GM19238 (cell line): ENCODE data around the gene PDE1C.

Source experiments
- DNase-seq: peaks from one replicate; pipeline ENCODE4 v3.0.0; 2011; ENCODE audit warnings: low spot score; ENCODE audit not compliant: insufficient read length

PDE1C gene

DNA sequence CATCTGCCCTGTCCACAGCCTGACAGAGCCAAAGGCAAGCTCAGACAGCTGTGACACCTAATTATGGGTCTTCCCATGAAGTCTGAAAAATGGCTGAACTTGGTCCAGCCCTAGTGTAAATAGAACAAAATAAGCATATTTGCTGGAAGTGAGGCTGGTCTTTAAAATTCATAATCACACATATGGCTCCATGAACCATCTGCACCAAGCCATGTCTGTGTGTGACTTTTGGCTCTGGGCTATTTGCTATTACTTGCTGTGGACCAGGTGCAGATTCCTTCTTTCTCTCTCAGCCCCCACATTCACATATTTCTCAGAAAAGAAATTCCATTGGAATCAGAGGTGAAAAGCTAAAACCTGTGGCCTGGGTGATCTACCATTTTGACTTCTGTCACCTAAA lies 175.9 kb downstream of the PDE1C start:
- DNase-seq = no peak

DNA sequence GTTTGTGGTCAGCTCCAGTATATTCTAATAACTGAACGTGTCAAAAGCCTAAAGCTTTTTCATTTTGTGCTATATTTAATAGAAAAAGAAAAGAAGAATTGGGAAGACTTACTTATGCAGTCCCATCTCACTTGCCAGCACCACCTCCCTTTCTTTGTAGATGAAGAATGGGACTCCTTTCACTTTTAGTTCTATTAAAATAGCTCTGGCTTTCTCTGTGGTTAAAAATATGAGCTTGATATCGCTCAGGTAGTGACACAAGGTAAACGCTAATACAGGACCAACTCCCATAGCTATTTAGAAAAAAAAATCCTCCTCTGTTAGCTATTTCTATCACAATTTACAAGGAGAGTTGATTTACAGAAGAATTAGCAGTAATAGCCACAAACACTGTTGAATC lies 176.8 kb downstream of the PDE1C start:
- no peak for DNase-seq

DNA sequence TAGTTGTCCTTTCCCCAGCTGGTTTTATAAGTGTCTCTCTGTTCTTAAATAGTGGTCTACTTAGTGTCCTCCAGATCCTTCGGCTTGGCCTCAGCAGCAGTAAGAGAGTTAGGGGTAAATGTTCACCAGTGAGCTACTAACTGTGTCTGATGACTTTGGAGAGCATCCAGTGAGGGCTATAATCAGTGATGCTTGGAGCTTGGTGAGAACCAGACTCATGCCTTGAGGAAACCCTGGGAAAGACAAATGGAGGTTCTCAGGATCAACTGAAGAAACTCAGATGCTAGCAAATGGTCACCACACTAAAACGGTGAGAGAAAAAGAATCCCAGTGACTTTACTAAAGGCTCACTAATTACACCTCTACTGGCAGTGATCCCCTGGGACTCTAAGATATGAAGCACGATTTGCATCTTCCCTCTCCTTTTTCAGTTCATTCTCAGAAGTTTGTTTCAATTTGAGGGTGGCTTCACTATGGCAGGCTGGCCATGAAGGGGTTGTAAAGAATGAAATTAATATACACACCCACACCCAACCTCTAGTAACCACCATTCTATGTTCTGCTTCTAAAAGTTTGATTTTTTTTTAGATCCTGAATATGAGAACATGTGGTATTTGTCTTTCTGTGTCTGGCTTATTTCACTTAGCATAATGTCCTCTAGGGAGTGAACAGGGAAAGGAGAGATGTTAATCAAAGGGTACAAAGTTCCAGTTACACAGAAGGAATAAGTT lies 177.9 kb downstream of the PDE1C start:
- DNase-seq = peak; percentile 4

DNA sequence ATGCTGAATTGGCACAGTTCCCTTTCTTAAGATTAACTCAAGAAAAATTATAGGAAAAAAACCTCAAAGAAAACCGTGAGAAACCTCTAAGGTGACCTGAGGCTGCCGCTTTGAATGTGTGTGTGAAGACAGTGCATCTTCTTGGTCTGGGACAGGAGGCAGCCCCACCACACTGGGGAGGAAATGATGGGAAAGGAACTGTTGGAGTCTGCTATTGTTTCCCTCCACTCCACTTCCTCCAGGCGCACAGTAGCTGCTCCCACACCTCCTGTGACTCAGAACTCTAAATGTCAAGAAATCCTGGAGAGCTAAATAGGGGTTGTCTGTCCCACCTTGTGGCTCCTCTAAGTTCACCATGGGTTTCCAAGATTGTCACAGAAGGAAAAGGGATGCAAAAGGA lies 179.4 kb downstream of the PDE1C start:
- no peak for DNase-seq

DNA sequence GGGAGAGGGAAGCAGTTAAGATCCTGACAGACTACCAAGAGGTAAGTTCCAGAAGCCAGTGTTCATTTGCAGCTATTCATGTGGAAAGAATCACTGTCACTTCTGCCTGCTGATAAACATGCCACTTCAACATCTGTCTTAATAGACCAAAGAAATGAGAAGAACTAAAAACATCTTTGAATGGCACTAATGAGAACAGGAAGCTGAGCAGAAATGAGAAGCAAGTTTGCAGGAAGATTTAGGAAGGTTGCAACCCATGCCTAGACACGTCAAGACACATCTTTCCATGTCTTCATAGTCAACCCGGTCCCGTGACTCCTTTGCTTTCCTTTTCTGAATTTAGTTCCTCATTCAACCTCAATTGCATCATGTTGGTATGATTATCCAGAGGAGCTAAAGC lies 180.0 kb downstream of the PDE1C start:
- DNase-seq = no peak

DNA sequence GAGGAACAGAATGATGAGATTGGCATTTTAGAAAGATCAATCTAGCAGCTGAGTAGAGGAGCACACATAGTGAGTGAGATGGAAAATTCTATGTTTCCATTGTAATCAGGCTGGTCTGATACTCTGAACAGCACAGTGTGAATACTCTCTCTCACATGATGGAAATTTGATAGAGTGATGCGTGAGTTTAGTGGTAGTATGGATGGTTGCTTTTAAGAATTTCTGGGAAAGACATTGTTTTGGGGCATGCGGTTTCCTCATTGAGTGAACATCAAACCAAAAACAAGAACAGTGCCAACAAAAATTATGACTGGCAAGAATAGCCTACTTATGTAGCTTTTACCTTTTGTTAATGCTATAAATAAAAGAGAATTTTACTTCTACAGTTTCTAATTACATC lies 183.2 kb downstream of the PDE1C start:
- DNase-seq = no peak

DNA sequence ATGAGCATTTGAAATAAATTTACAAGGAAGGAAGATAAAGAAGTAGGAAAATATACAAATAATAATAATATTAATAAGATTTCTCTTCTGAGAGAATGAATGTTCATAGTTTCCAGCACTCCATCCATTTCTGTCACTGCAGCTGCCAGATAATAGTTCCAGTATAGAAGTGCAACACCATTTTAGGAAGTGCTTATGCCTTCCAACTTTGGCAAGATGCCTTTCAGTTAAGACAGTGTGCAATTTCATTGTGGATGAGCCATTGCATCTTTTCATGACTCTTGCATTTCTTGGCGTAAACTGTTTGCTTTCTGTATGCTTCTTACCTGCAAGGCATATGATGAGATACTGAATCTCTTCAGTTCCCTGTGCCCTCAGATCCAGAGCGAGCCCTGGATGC lies 185.0 kb downstream of the PDE1C start:
- no peak for DNase-seq

DNA sequence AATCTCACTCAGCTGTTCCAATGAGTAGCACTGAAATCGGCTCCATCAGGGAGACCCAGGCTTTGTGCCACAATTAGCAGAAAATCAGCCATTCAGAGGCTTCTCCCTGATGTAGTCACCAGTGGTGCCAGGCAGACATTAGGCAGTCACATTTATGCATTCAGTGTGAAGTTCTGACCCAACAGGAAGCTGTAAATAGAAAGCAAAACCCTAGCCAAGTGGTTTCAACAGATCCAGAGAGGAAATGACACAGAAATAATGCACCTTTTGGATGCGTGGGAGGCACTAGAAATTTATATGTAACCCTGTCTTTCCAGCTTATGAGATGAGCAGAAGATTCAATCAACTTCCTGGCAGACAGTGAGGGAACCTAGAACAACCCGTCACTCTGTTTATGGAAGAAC lies 186.4 kb downstream of the PDE1C start:
- DNase-seq = no peak

DNA sequence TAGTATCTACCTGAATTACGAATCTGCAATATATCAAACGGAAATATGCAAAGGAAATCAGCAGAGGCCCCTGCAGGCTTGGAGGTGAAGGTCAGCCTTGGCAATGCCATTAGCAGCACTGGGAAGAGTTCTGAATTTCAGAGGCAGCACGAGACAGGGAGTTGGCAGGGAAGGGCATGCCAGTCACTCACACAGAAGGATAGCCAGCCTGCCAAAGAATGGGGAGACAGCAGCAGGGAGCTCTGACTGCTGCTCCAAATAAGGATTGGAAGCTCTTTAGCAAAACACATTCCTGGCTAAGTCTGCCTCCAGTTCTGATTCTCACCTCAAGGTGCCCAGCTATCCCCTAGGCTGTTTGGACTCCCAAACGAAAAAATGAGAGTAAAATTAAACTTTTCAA lies 188.0 kb downstream of the PDE1C start:
- DNase-seq = no peak

DNA sequence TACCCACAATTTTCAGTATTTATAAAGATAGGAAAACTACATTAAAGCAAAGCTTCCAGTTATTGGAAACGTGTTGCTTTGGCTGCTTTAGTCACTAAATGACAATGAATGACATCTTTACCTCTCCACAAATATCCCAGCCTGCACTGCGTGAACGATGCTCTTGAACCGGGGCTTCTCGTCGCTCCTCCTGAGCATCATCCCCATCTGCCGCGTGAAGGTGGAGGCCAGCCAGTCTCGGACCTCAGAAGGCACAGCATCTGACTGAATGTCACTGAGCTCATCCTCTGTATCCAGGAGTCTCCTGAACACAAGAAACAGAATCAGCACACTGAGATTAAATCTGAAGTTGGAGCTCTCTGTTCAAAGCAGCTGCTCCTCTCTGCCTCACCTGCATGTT lies 191.3 kb downstream of the PDE1C start:
- DNase-seq = no peak

DNA sequence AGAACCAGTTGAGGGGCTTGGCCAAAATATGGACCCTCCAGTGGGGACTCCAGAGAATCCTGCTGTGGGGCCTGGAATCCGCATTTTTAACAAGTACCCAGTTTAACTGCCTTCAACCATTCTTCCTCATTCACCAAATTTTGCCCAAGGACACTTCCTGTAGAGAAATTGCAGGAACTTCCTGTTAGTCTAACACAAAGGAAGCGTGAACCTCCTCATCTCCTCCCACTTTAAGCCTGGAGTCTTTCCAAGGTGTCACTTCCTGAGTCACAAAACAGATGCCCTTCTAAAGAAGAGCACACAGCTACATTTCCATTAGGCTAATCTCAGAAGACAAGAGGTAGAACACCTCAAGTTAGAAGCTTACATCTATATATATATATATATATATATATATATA lies 194.8 kb downstream of the PDE1C start:
- DNase-seq = no peak

DNA sequence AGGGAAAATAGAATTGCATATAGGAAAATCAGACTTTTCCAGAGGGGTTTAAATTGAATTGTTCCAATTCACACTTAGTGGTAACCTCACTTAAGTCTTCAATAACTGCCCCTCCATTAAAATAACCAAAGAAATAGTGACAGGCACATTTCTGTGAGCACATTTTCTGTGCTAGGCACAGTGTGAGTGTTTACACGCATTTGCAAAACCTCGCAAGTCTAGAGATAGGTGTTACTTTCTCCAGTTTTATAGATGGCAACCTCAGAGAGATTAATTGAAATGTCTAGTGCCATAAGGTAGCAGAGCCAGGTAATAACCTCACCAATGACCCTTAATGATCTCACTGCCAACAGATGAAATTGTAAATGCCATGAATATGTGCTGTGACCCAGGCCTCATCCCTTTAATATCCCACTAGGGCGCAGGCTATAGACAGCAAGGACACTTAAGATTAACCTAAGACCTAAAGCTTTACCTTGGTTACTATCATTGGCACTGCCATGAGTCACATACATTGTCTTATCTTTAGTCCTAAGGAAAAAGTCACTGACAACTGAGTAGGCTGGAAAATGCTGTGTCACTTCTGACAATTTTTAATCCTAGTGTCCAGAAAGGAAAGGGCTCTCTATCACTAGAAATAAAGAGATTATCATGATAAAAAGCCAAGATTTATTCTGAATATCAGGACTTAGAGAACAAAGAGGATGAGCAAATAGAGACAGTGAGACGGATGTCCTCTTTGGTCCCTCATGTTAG lies 195.4 kb downstream of the PDE1C start:
- DNase-seq = no peak

DNA sequence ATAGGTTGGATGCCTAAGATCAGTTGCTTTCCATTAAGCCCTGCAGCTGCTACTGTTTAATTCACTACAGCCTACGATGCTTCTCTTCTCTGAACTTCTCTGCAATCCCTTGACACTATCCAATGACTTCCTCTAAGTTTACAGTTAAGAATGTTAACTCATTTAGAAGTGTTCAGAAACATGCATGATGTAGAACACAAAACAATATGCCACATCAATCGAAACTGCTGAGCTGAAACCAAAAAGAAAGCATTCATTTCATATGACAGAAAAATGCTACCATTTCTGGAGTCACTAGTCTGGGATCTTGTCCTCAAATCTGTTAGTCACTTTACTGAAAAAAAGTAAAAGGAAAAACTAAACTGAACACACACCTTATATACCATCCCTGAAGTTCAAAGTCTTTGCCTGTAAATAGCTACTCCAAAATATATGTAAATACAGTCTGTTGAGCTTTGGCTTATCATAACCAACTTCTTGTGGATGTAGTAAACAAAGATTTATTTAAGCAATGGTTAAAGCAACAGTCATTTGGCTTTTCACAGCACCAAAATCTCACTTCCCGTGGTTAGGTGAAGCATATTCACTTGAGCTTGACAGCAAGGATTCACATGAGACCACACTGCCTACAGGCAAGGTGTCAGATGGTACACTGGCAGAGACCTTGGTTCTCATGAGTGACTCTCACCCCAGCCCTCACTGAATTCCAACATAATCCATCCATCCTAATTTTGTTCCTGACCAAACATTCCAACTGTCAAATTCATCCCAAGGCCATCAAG lies 196.2 kb downstream of the PDE1C start:
- no peak for DNase-seq

DNA sequence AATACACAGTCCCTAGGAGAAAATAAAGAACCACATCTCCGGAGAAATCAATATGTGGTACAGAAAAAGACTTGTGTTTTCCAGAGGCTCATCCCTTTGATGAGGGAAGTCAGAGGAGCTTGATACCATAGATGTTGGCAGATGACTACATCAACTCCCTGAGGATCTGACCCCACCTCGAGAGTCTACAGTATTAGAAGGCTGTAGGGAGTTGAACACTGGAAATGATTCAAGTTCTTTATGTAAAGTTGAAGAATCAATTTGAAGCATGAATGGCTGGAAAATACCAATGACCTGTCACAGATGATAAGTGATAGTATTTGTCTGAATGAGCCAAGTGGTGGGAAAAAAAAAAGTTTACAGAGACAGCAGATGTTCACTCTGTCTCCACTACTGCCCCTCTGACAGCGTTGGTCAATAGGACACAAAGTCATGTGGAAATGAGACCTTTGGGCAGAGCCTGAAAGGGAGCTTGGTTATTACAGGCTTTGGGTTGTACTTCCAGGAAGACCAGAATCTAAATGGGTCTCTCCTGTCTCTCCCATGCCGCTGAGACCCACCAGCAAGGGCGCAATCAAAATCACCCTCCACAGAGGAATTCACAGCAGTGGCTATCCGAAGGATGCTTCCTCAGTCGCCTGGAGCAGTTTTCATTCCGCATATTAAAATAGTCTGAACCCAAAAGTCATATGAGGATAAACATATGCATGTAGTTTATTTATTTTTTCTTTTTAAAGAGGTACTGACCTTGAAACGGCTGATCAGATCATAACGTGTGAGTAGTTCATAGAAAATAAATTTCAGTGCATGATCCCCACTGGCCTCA lies 197.4 kb downstream of the PDE1C start:
- DNase-seq = no peak

DNA sequence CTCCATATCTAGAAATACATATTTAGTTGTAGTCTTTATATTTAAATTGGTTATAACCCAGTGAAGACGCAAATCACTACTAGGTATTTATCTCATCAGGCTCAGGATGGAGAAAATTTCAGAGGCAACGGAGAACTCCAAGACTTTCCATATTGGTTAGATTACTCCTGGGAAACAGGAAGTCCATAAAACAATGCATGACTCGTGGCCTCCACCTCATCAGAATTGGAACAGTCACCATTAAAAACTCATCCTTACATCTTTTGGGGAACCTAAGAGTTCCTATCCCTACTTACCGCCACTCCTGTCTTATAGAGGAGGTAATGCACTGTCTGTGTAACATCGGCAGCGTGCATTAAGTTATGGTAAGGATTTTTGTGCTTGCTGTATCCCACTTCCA lies 205.6 kb downstream of the PDE1C start:
- no peak for DNase-seq

DNA sequence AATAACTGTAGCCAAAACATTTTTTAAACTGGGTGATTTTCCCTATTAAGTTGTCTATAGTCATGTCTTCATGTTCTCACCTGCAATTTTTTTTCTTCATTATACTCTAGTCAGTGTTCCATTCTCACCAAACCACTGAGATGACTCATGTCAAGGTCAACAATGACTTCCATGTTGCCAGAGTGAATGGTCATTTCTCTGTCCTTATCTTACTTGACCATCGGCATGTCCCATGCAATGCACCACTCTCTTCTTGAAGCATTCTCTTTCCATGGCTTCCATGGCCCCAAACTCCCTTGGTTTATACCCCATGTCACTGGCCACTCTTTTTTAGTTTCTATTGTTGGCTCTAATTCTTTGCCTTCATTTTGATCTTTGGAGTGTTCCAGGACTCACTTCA lies 209.3 kb downstream of the PDE1C start:
- DNase-seq = no peak

DNA sequence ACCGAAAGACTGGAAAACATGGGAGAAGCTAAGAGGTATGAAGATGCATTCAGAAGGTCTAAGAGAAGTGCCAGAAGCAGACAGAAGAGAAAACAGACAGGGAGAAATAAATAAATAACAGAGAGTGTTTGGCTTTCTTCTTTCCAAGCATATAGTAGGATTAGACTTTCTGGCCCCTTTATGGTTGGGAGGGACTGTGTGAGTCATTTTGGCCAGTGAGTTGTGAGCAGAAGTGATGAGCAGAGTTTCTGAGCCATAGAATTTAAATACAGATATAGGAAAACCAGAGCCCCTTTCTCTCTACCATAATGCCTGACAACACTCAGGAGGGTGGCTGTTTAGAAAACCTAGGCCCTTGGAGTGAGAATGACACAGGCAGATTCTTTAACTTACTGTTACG lies 212.2 kb downstream of the PDE1C start:
- no peak for DNase-seq

DNA sequence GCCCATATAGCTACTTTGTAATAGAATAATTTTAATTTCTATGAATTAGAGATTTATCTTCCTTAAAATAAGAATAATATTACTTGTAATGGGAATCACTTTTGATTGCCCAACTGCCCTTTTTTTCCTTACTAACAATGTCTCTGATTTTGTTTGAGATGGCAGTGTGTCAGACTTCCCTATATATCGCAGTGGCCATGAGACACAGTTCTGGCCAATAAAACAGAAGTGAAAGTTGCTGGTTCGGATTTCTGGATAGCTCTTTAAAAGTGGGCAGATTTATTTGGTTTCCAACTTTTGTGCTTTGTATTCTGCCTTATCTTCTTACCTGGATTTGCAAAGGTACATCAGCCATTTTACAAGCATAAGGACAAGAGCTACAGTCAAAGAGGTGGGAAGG lies 213.0 kb downstream of the PDE1C start:
- DNase-seq = no peak

DNA sequence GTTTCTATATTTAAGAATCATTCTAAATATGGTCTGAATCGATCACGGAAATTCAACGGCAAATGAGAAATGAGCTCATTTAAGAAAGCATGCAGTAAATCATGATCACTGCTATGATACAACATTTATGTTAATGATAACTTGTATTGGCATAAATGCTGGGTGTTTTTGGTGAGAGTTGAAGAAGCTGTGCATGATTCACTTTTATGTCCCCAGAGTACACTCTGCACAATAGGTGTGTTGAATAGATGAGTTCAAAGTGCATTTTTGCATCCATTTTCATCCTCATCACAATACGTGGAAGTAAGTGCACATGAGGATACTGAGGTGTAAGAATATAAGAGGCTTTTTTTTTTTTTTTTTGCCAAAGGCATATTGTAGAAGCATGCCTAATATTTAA lies 213.9 kb downstream of the PDE1C start:
- DNase-seq = no peak

DNA sequence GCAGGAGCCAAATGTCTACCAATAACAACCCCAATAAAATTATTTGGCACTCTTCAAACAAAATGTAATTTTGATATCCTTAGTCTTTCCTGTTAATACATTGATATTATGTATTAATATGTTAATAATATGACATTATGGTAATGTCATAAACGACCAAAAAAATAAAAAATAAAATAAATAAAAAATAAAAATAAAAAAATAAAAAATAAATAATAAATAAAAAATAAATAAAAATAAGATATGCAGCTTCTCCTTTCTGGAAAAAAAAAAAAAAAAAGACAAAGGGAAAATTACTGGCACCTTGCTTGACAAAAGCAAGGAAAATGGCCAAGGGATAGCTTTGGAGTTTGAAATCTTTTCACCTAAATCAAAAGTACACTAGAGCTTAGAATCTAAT lies 214.7 kb downstream of the PDE1C start:
- no peak for DNase-seq

DNA sequence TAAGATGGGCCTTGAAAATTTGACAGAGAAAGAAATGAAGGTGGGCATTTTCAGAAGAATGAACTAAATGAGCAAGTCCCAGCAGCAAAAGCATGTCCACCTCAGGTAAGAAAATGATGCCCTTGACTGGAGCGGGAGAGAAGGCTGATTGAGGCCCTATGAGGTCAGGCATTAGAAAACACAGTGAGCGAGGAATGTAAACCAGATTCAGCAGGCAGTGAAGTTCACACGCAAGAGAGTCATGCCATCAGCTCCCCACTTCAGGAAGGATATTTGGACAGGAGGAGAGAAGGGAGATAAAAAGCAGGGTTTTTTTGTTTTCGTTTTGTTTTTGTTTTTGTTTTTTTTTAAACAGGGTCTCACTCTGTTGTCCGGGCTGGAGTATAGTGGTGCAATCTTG lies 216.8 kb downstream of the PDE1C start:
- DNase-seq = no peak

DNA sequence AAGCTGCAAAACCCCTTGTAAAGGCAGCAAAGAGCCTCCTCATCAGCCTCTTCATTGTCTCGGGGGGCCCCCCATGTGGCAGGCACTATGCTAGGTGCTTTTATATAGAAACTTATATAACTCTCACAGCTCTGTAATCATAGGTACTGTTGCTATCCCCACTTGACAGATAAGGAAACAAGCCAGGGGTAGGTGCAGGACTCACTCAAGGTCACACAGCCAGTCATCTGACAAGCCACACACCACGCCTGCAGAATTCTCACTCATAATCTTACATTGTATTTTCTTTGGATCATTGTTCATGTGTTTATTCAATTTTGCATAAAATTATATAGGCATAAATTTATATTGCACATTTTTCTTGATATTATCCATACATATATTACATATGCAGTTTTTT lies 217.7 kb downstream of the PDE1C start:
- no peak for DNase-seq
